Panc1 (cell line): ENCODE measurements around the gene RALGAPA1. TPM values are rescaled to one million over a fixed set of nuclear protein-coding genes. Genes with fewer than 3 reads are reported as not detected.

Source experiments
- ATAC-seq: fragments of 200-7000 bp; cut with Tn5 transposase; 2 replicates; pipeline ENCODE4 v1.9.1; 2020; ENCODE audit warnings: mild to moderate bottlenecking, moderate library complexity
- BruUV-seq: library from RNA; stranded (reverse); fragments of 400-500 nt; replicated peaks from 2 replicates; lab custom pipeline; 2021; lab: Mats Ljungman, UMichigan
- CTCF ChIA-PET: fragments of 300-600 bp; sonication (Branson Sonifier 250); formaldehyde crosslinking; loops from one replicate; lab custom pipeline; 2022; ENCODE audit warnings: antibody characterized with exemption; lab: Charles Lee
- POLR2A ChIA-PET: fragments of 300-600 bp; sonication (Branson Sonifier 250); formaldehyde crosslinking; loops from one replicate; lab custom pipeline; 2022; ENCODE audit warnings: antibody characterized with exemption; lab: Charles Lee
- DNase-seq: peaks from one replicate; pipeline ENCODE4 v3.0.0-alpha.2; 2010; ENCODE audit warnings: low read depth, low spot score
- H3K27ac ChIP-seq: 2 replicates; pipeline ENCODE4 v1.5.1; 2011; ENCODE audit warnings: mild to moderate bottlenecking, low read length, inconsistent platforms
- H3K27me3 ChIP-seq: fragments of 200-500 bp; sonication (Bioruptor generic); 2 replicates; pipeline ENCODE4 v1.6.0; 2014; ENCODE audit warnings: low read length, inconsistent platforms; ENCODE audit not compliant: control insufficient read depth, insufficient read depth
- H3K36me3 ChIP-seq: fragments of 200-500 bp; sonication (Bioruptor generic); 2 replicates; pipeline ENCODE4 v1.5.1; 2014; ENCODE audit warnings: inconsistent platforms, mild to moderate bottlenecking, low read length, moderate library complexity; ENCODE audit not compliant: control insufficient read depth, insufficient read depth
- H3K4me1 ChIP-seq: 2 replicates; pipeline ENCODE4 v1.5.1; 2011; ENCODE audit warnings: inconsistent platforms, mild to moderate bottlenecking, low read length, moderate library complexity; ENCODE audit not compliant: control insufficient read depth, insufficient read depth
- H3K4me3 ChIP-seq, 2 experiments: 2 replicates each; pipeline ENCODE4 v1.5.1; 2011 to 2012; ENCODE audit warnings: low read depth in 2 of 2, low read length in 2 of 2, mild to moderate bottlenecking in 2 of 2, inconsistent platforms in 1 of 2, moderate library complexity in 1 of 2
- H3K9me3 ChIP-seq: fragments of 200-500 bp; sonication (Bioruptor generic); 2 replicates; pipeline ENCODE4 v1.5.1; 2014; ENCODE audit warnings: low read depth, mild to moderate bottlenecking, inconsistent platforms, low read length, moderate library complexity; ENCODE audit not compliant: control insufficient read depth, insufficient read depth
- CTCF ChIP-seq: fragments of 450-650 bp; IDR thresholded peaks from 2 replicates; pipeline ENCODE4 v1.5.1; 2017; ENCODE audit warnings: mild to moderate bottlenecking
- POLR2AphosphoS5 ChIP-seq: IDR thresholded peaks from 2 replicates; pipeline ENCODE4 v1.6.1; 2012; ENCODE audit warnings: mild to moderate bottlenecking, low read depth, low read length, moderate library complexity
- SIN3A ChIP-seq: IDR thresholded peaks from 2 replicates; pipeline ENCODE4 v1.6.1; 2012; ENCODE audit warnings: low read depth, mild to moderate bottlenecking, low read length, moderate library complexity, borderline replicate concordance; ENCODE audit not compliant: insufficient read depth
- TCF7L2 ChIP-seq: IDR thresholded peaks from 2 replicates; pipeline ENCODE4 v1.6.1; 2011; ENCODE audit warnings: mild to moderate bottlenecking, low read depth, low read length, inconsistent platforms
- in situ Hi-C: cut with HindIII; loops from 2 replicates; pipeline ENCODE4 v1.10.0; 2016; ENCODE audit warnings: low sequenced_read_pairs, low pct_unique_long_range_greater_than_20kb
- intact Hi-C: fragments of 100-400 bp; cut with micrococcal nuclease; formaldehyde crosslinking; loops from one replicate; pipeline ENCODE4 v1.10.0; 2022; ENCODE audit not compliant: unreplicated experiment
- total RNA-seq: library from RNA; stranded (reverse); gene quantifications from one replicate; pipeline ENCODE4 v1.2.1, GENCODE V29; 2021; ENCODE audit not compliant: unreplicated experiment
- TF ChIP-seq, protein P1 (sequence below), 2 experiments: IDR thresholded peaks; 2 replicates each; pipeline ENCODE4 v1.6.1; 2011 to 2012; ENCODE audit warnings: low read depth in 2 of 2, control low read depth in 1 of 2, low read length in 1 of 2, mild to moderate bottlenecking in 1 of 2, moderate library complexity in 1 of 2; ENCODE audit not compliant: insufficient read depth in 1 of 2

RALGAPA1 gene
- total RNA-seq, 1 experiment from 2014 or later, result 31.5 TPM

- in situ Hi-C loops (no loop called here), intact Hi-C loops (no loop called here)
- Histone ChIP-seq H3K36me3 (no peaks in the 10 kb centered on the region), H3K27ac (no peak overlapping the region), H3K4me1 (no peaks in the 10 kb centered on the region), H3K4me3 (no peak overlapping the region), H3K27me3 (no peaks in the 10 kb centered on the region), H3K9me3 (no peaks in the 10 kb centered on the region)
- TF ChIP-seq CTCF (no peak), SIN3A (no peak), POLR2AphosphoS5 (no peak), TCF7L2 (no peak)
- TF ChIP-seq, protein P1, sequence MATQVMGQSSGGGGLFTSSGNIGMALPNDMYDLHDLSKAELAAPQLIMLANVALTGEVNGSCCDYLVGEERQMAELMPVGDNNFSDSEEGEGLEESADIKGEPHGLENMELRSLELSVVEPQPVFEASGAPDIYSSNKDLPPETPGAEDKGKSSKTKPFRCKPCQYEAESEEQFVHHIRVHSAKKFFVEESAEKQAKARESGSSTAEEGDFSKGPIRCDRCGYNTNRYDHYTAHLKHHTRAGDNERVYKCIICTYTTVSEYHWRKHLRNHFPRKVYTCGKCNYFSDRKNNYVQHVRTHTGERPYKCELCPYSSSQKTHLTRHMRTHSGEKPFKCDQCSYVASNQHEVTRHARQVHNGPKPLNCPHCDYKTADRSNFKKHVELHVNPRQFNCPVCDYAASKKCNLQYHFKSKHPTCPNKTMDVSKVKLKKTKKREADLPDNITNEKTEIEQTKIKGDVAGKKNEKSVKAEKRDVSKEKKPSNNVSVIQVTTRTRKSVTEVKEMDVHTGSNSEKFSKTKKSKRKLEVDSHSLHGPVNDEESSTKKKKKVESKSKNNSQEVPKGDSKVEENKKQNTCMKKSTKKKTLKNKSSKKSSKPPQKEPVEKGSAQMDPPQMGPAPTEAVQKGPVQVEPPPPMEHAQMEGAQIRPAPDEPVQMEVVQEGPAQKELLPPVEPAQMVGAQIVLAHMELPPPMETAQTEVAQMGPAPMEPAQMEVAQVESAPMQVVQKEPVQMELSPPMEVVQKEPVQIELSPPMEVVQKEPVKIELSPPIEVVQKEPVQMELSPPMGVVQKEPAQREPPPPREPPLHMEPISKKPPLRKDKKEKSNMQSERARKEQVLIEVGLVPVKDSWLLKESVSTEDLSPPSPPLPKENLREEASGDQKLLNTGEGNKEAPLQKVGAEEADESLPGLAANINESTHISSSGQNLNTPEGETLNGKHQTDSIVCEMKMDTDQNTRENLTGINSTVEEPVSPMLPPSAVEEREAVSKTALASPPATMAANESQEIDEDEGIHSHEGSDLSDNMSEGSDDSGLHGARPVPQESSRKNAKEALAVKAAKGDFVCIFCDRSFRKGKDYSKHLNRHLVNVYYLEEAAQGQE (IDR thresholded peaks at IDR 0.05; ENCODE audit: insufficient read depth in 1 of 2, low read depth in 2 of 2, low read length in 1 of 2), result no peak
- no TSS peak for BruUV-seq
- CTCF ChIA-PET, result interaction anchor here (0.7 kb wide), 1 partner anchor 34 kb away, joined by 3 read pairs; no protein-coding TSS in a partner anchor
- DNase-seq (no peak), ATAC-seq (no peak)
- POLR2A ChIA-PET, result no interaction called here
These were observed 40.0 kb upstream of the RALGAPA1 start for GRCh38 chr14:35849122-35849521.

DNA sequence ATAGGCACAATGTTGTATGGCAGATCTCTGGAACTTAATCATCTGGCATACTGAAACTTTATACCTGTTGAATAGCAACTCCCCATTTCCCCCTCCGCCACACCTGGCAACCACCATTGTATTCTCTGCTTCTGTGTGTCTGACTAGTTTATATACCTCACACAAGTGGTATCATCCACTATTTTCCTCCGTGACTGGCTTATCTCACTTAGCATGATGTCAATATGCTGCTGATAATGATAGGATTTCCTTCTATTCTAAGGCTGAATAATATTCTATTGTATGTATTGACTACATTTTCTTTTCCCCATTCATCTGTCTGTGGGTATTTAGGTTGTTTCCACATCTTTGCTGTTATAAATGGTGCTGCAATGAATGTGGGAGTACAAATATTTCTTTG, 38.5 kb upstream of the RALGAPA1 start:
- DNase-seq, result no peak
- no peak for ATAC-seq
- in situ Hi-C loops (no loop called here), intact Hi-C loops (no loop called here)
- Histone ChIP-seq H3K4me1 (no peaks in the 10 kb centered on the region), H3K4me3 (no peak overlapping the region), H3K27me3 (no peaks in the 10 kb centered on the region), H3K36me3 (no peaks in the 10 kb centered on the region), H3K9me3 (no peaks in the 10 kb centered on the region), H3K27ac (no peak overlapping the region)
- ChIA-PET POLR2A (no interaction called here), CTCF (no interaction called here)
- BruUV-seq, result no TSS peak
- TF ChIP-seq CTCF, result no peak

DNA sequence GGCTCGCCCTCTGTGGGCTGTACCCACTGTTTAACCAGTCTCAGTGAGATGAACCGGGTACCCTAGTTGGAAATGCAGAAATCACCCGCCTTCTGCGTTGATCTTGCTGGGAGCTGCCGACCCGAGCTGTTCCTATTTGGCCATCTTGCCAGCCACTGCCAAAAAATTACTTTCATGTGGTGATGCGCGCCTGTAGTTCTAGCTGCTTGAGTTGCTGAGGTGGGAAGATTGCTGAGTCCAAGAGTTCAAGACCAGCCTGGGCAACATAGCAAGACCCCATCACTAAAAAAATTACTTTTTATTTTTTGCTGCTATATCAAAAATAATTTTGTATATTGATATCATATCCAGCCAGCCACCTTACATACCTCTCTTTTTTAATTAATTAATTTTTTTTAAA, 35.4 kb upstream of the RALGAPA1 start:
- TF ChIP-seq CTCF (no peak), SIN3A (no peak), POLR2AphosphoS5 (no peak), TCF7L2 (no peak)
- TF ChIP-seq, protein P1 (IDR thresholded peaks at IDR 0.05; ENCODE audit: insufficient read depth in 1 of 2, low read depth in 2 of 2, low read length in 1 of 2), result no peak
- Histone ChIP-seq H3K4me3 (no peak overlapping the region), H3K4me1 (no peaks in the 10 kb centered on the region), H3K27ac (no peak overlapping the region), H3K9me3 (no peaks in the 10 kb centered on the region), H3K27me3 (no peaks in the 10 kb centered on the region), H3K36me3 (no peaks in the 10 kb centered on the region)
- in situ Hi-C loops (no loop called here), intact Hi-C loops (no loop called here)
- DNase-seq (no peak), ATAC-seq (no peak)
- POLR2A ChIA-PET, result no interaction called here
- CTCF ChIA-PET, result no interaction called here
- BruUV-seq, result no TSS peak
